NCI-H748 (cell line): ENCODE results near the gene MMAA.

ENCODE experiments used
- DNase-seq: peaks from one replicate; lab custom pipeline; 2025; ENCODE audit not compliant: unreplicated experiment; lab: John Stamatoyannopoulos, UW

Gene MMAA

GRCh38 chr4:145703850-145704497 is 84.8 kb downstream of the MMAA start:
- no peak for DNase-seq

- peak; percentile 73 for DNase-seq
Observed at GRCh38 chr4:145709336-145709735, 90.2 kb downstream of the MMAA start.
